ENCODE results near the gene KBTBD4.
"Not testable (repeated sequence)": the region's sequence is repeated elsewhere in the genome, so short reads cannot be mapped to it uniquely, and the experiment has no call there.

The KBTBD4 gene

GRCh38 chr11:47558695-47559094 is 20.1 kb downstream of the KBTBD4 start:
- H3K4me2 ChIP-seq = no peak overlapping the region
- H3K36me3 ChIP-seq = no peaks in the 10 kb centered on the region
- TF ChIP-seq Cebpa-rat (IDR thresholded peaks at IDR 0.05) = no peak
- H3K9me3 ChIP-seq (replicated peaks in 1 of 11) = no peaks in the 10 kb centered on the region
- no peak overlapping the region for H3K9ac ChIP-seq
- peaks cover 7 to 19% (median 13%) of the 10 kb centered on the region in 10 experiments; a peak in 19 of 20 replicates for H3K4me1 ChIP-seq
- H3K27ac ChIP-seq = no peak overlapping the region
- H3K4me3 ChIP-seq = no peak overlapping the region
- H4K20me1 ChIP-seq = no peaks in the 10 kb centered on the region
- H3K27me3 ChIP-seq = no peaks in the 10 kb centered on the region

DNA sequence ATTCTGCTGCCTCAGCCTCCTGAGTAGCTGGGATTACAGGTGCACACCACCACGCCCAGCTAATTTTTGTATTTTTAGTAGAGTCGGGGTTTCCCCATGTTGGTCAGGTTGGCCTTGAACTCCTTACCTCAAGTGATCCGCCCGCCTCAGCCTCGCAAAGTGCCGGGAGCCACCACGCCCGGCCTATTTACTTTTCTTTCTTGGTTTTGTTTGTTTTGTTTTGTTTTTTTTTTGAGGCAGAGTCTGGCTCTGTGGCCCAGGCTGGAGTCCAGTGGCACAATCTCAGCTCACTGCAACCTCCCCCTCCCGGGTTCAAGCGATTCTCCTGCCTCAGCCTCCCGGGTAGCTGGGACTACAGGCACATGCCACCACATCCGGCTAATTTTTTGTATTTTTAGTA is 21.8 kb downstream of the KBTBD4 start:
- H3K4me1 ChIP-seq = peaks cover 12 to 24% (median 18%) of the 10 kb centered on the region in 10 experiments; a peak in 19 of 20 replicates

GRCh38 chr11:47553406-47553743 is 25.4 kb downstream of the KBTBD4 start:
- TF ChIP-seq Cebpa-rat (IDR thresholded peaks at IDR 0.05) = no peak
- H3K9me3 ChIP-seq (replicated peaks in 1 of 11) = no peaks in the 10 kb centered on the region
- no peaks in the 10 kb centered on the region for H3K27me3 ChIP-seq
- H3K27ac ChIP-seq = peak overlapping the region in 10 of 11 experiments; percentile 87 to 98 (median 94); a peak in 20 of 22 replicates
- H3K9ac ChIP-seq = peak overlapping the region; percentile 92 to 98 (median 96)
- peaks cover 33 to 42% (median 36%) of the 10 kb centered on the region in 11 experiments for H4K20me1 ChIP-seq
- peak overlapping the region; percentile 85 to 97 (median 92) for H3K4me3 ChIP-seq
- H3K4me1 ChIP-seq = peaks cover 28 to 47% (median 42%) of the 10 kb centered on the region in 10 experiments
- peaks cover 4 to 32% (median 24%) of the 10 kb centered on the region in 11 experiments; a peak in 18 of 22 replicates for H3K36me3 ChIP-seq
- peak overlapping the region; percentile 69 to 91 (median 82) for H3K4me2 ChIP-seq

More for the DNA sequence above, 21.8 kb downstream of the KBTBD4 start:
- H3K27me3 ChIP-seq; H3K4me2 ChIP-seq; H3K4me3 ChIP-seq; H3K9ac ChIP-seq; H3K9me3 ChIP-seq (replicated peaks in 1 of 11); H3K36me3 ChIP-seq; H4K20me1 ChIP-seq; H3K27ac ChIP-seq: not testable (repeated sequence)

DNA sequence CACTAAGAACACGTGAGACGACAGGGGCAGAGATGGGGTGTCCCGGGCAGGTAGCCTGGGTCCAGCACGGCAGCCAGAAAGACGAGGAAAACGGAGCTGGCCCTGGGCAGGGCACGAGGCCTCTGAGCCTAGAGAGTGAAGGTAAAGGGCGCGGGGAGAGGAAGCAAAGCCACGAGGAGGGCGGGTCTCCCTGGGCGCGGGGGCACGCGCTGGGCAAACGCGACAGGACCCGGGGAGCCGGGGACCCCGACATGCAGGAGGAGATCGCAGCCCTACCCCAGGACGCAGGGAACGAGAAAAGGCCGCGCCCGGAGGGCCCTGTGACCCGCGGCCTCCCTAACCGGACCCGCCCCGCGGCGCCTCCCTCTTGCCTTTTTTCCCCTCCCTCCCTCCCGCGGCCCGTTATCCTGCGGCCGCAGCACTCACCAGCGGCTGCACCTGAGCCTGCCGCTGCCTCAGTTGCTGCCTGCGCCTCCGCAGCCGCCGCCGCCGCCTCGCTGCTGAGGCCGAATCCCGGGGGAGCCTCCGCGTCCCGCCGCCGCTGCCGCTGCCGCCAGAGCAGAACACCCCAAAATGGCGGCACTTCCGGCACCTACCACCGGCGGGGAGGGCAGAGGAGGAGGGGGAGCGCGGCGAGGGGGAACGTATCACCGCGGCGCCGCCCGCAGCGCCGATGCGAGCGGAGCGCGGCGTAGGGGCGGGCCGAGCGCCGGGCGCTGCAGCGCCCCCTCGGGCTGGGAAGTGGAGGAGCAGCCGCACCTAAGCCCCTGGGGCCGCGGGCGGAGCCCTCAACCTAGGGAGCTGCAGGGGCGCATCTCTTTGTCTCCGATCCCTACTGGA is 26.0 kb downstream of the KBTBD4 start, which contains the start of gene CELF1:
CELF1 (minus strand) TSS at position 567 of the 840 bp plus-strand sequence. CDS start 53,609 bp downstream, outside the sequence.
- Histone ChIP-seq H3K4me3 (peak within 1 kb of the TSS; percentile 85 to 97 (median 92)), H3K9me3 (replicated peaks in 1 of 11) (no peaks in the 10 kb centered on the region; a peak in 1 of 22 replicates), H4K20me1 (peaks cover 38 to 47% (median 41%) of the 10 kb centered on the region in 11 experiments), H3K27ac (peak within 1 kb of the TSS; percentile 85 to 98 (median 93)), H3K4me1 (peaks cover 32 to 53% (median 46%) of the 10 kb centered on the region in 10 experiments), H3K27me3 (no peaks in the 10 kb centered on the region), H3K4me2 (peak within 1 kb of the TSS; percentile 79 to 98 (median 92)), H3K9ac (peak within 1 kb of the TSS; percentile 92 to 98 (median 96)), H3K36me3 (peaks cover 8 to 38% (median 30%) of the 10 kb centered on the region in 11 experiments; a peak in 20 of 22 replicates)
- TF ChIP-seq Cebpa-rat (IDR thresholded peaks at IDR 0.05) = no peak

DNA sequence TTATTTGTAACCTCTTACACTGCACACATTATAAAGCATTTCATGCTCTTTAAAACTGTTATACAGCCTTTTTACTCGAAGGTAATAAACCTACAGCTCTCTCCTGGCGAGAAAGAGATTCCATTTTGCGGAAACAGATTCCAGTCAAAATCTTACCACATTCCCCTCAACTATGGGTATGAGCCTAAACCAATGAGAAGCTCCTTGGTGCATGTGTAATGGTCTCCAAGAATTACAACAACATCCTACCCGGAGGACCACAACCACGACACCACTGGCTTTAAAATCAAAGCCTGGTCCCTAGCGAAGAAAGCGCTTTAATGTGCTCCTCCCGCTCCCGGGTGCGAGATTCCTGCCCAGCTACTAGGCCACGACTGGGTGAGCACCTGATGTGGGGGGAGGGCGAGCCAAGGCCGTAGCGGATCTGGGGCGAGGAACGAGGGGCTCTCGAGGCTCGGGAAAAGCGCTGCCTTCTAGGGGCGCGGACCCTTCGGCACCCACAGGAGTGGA is 26.7 kb downstream of the KBTBD4 start:
- H3K27ac ChIP-seq = peak overlapping the region; percentile 85 to 98 (median 93)
- peaks cover 45 to 54% (median 48%) of the 10 kb centered on the region in 11 experiments for H4K20me1 ChIP-seq
- H3K27me3 ChIP-seq = no peaks in the 10 kb centered on the region
- H3K36me3 ChIP-seq = peaks cover 9 to 45% (median 37%) of the 10 kb centered on the region in 11 experiments; a peak in 20 of 22 replicates
- H3K4me3 ChIP-seq = peak overlapping the region; percentile 85 to 97 (median 92)
- H3K9me3 ChIP-seq (replicated peaks in 1 of 11) = no peaks in the 10 kb centered on the region; a peak in 1 of 22 replicates
- peak overlapping the region; percentile 92 to 98 (median 96) for H3K9ac ChIP-seq
- H3K4me1 ChIP-seq = peaks cover 38 to 60% (median 52%) of the 10 kb centered on the region in 10 experiments
- peak overlapping the region; percentile 77 to 98 (median 92) for H3K4me2 ChIP-seq
- no peak for TF ChIP-seq Cebpa-rat (IDR thresholded peaks at IDR 0.05)

DNA sequence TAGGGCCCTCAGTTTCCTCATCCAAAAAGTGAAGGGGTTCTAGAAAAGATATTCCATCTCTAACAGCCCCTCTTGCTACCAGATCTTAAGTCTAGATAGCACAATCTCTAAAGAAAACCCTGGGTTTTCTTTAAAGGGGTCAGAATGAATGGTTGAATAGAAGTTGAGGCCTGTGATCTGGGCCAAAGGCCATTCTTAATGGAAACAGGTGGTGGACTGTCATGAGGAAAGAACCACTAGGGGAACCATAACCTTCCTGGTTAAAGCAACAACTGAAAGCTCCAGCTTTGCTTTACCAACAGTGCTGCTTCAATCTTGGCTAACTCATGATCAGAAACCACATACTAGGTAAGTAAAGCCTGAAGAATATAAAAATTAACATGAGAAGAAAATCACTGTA is 27.7 kb downstream of the KBTBD4 start:
- Histone ChIP-seq H3K36me3 (peaks cover 9 to 52% (median 46%) of the 10 kb centered on the region in 11 experiments; a peak in 20 of 22 replicates), H3K4me1 (peaks cover 38 to 65% (median 52%) of the 10 kb centered on the region in 10 experiments), H3K9ac (peak overlapping the region; percentile 92 to 98 (median 96); a peak in 18 of 22 replicates), H4K20me1 (peaks cover 54 to 64% (median 58%) of the 10 kb centered on the region in 11 experiments), H3K27me3 (no peaks in the 10 kb centered on the region), H3K4me2 (peak overlapping the region; percentile 77 to 98 (median 92)), H3K27ac (peak overlapping the region; percentile 85 to 98 (median 93); a peak in 20 of 22 replicates), H3K4me3 (peak overlapping the region; percentile 85 to 97 (median 92); a peak in 19 of 20 replicates), H3K9me3 (replicated peaks in 1 of 11) (no peaks in the 10 kb centered on the region; a peak in 1 of 22 replicates)
- TF ChIP-seq Cebpa-rat (IDR thresholded peaks at IDR 0.05) = no peak

GRCh38 chr11:47550288-47551047 is 28.3 kb downstream of the KBTBD4 start:
- H3K27me3 ChIP-seq = no peaks in the 10 kb centered on the region
- peak overlapping the region in 3 of 11 experiments; percentile 10 to 96 (median 14); a peak in 5 of 22 replicates for H3K9ac ChIP-seq
- H4K20me1 ChIP-seq = peaks cover 57 to 69% (median 62%) of the 10 kb centered on the region in 11 experiments
- peaks cover 9 to 54% (median 47%) of the 10 kb centered on the region in 11 experiments; a peak in 20 of 22 replicates for H3K36me3 ChIP-seq
- H3K4me3 ChIP-seq = peak overlapping the region; percentile 85 to 97 (median 92); a peak in 17 of 20 replicates
- peak overlapping the region in 3 of 11 experiments; percentile 94 to 98 (median 95); a peak in 6 of 22 replicates for H3K27ac ChIP-seq
- H3K9me3 ChIP-seq (replicated peaks in 1 of 11) = no peaks in the 10 kb centered on the region; a peak in 1 of 22 replicates
- H3K4me1 ChIP-seq = peaks cover 38 to 65% (median 52%) of the 10 kb centered on the region in 10 experiments
- peak overlapping the region; percentile 77 to 98 (median 92) for H3K4me2 ChIP-seq
- no peak; a peak in 1 of 22 replicates for TF ChIP-seq Cebpa-rat (IDR thresholded peaks at IDR 0.05)

- peaks cover 28 to 85% (median 43%) of the 10 kb centered on the region in 10 experiments for H3K4me1 ChIP-seq
- not testable (repeated sequence) for H3K9me3 ChIP-seq (replicated peaks in 1 of 11); H3K27me3 ChIP-seq; H3K4me3 ChIP-seq; H3K9ac ChIP-seq; H3K4me2 ChIP-seq; H3K27ac ChIP-seq
- H4K20me1 ChIP-seq = peaks cover 94 to 99% (median 98%) of the 10 kb centered on the region in 11 experiments
- peaks cover 19 to 82% (median 69%) of the 10 kb centered on the region in 11 experiments; a peak in 21 of 22 replicates for H3K36me3 ChIP-seq
These were observed 32.5 kb downstream of the KBTBD4 start for GRCh38 chr11:47546274-47546673.
